Measurements from ENCODE around the gene LIMCH1.

DNA sequence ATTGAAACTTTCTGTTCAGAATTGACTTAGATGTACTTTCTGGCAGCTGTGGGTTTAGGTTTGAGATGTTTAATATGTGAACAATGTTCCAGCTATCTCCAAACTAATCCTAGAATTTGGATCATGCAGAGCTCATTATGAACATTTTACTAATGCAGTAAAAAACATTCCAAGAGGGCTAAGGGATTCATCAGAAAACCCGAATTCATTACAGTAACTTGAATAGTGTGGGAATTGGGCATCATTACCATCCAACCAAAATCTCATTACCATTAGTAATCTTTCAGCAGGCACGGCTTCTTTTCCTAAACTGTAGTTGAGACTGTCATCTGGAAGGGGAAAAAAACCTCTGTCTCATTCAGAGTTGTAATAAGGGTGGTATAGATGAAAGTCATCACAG lies 91.0 kb downstream of the LIMCH1 start:
- TF ChIP-seq ZNF274 (IDR thresholded peaks at IDR 0.05; ENCODE audit: low read depth, low read length): no peak
- TF ChIP-seq, protein P1, sequence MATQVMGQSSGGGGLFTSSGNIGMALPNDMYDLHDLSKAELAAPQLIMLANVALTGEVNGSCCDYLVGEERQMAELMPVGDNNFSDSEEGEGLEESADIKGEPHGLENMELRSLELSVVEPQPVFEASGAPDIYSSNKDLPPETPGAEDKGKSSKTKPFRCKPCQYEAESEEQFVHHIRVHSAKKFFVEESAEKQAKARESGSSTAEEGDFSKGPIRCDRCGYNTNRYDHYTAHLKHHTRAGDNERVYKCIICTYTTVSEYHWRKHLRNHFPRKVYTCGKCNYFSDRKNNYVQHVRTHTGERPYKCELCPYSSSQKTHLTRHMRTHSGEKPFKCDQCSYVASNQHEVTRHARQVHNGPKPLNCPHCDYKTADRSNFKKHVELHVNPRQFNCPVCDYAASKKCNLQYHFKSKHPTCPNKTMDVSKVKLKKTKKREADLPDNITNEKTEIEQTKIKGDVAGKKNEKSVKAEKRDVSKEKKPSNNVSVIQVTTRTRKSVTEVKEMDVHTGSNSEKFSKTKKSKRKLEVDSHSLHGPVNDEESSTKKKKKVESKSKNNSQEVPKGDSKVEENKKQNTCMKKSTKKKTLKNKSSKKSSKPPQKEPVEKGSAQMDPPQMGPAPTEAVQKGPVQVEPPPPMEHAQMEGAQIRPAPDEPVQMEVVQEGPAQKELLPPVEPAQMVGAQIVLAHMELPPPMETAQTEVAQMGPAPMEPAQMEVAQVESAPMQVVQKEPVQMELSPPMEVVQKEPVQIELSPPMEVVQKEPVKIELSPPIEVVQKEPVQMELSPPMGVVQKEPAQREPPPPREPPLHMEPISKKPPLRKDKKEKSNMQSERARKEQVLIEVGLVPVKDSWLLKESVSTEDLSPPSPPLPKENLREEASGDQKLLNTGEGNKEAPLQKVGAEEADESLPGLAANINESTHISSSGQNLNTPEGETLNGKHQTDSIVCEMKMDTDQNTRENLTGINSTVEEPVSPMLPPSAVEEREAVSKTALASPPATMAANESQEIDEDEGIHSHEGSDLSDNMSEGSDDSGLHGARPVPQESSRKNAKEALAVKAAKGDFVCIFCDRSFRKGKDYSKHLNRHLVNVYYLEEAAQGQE (IDR thresholded peaks at IDR 0.05; ENCODE audit: low read depth): no peak
- TF ChIP-seq, protein P2, sequence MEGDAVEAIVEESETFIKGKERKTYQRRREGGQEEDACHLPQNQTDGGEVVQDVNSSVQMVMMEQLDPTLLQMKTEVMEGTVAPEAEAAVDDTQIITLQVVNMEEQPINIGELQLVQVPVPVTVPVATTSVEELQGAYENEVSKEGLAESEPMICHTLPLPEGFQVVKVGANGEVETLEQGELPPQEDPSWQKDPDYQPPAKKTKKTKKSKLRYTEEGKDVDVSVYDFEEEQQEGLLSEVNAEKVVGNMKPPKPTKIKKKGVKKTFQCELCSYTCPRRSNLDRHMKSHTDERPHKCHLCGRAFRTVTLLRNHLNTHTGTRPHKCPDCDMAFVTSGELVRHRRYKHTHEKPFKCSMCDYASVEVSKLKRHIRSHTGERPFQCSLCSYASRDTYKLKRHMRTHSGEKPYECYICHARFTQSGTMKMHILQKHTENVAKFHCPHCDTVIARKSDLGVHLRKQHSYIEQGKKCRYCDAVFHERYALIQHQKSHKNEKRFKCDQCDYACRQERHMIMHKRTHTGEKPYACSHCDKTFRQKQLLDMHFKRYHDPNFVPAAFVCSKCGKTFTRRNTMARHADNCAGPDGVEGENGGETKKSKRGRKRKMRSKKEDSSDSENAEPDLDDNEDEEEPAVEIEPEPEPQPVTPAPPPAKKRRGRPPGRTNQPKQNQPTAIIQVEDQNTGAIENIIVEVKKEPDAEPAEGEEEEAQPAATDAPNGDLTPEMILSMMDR (IDR thresholded peaks at IDR 0.05 in 2 of 3, conservative IDR thresholded peaks at IDR 0.05 in 1 of 3; ENCODE audit: borderline replicate concordance in 1 of 3, insufficient read depth in 1 of 3, low read depth in 2 of 3, low read length in 2 of 3): no peak
- TF ChIP-seq YY1 (IDR thresholded peaks at IDR 0.05; ENCODE audit: extremely low read depth, insufficient replicate concordance, low read depth, low read length): no peak
- TF ChIP-seq POLR2AphosphoS5 (IDR thresholded peaks at IDR 0.05; ENCODE audit: low read depth, low read length): no peak
- TF ChIP-seq ZBTB33 (IDR thresholded peaks at IDR 0.05; ENCODE audit: extremely low read depth, insufficient replicate concordance, low read length): no peak
- no peak for TF ChIP-seq POLR2A (IDR thresholded peaks at IDR 0.05; ENCODE audit: borderline replicate concordance, extremely low read depth, insufficient read depth, insufficient read length)
- no peak for TF ChIP-seq EZH2 (IDR thresholded peaks at IDR 0.05)
- TF ChIP-seq RAD21 (IDR thresholded peaks at IDR 0.05; ENCODE audit: low read depth): no peak
- no peak for TF ChIP-seq SRF (IDR thresholded peaks at IDR 0.05; ENCODE audit: low read depth)
- TF ChIP-seq ZFX (IDR thresholded peaks at IDR 0.05): no peak
